WTC11 (cell line): Measurements from ENCODE around the gene MRPS22.

Experiments used
- NFYB ChIP-seq: sonication (generic); formaldehyde crosslinking; conservative IDR thresholded peaks from 2 replicates; pipeline ENCODE4 v1.8.0; 2022; ENCODE audit warnings: low read depth, missing genetic modification reagents
- ZNF263 ChIP-seq: sonication (generic); formaldehyde crosslinking; IDR thresholded peaks from 2 replicates; pipeline ENCODE4 v1.8.1; 2022; ENCODE audit warnings: low read depth, mild to moderate bottlenecking, moderate library complexity, missing genetic modification reagents
- TF ChIP-seq, protein P1 (sequence below): fragments of 200-600 bp; IDR thresholded peaks from 2 replicates; pipeline ENCODE4 v1.8.0; 2022; ENCODE audit warnings: antibody characterized with exemption
- TF ChIP-seq, protein P2 (sequence below): sonication (generic); formaldehyde crosslinking; IDR thresholded peaks from 2 replicates; pipeline ENCODE4 v1.8.1; 2023; ENCODE audit warnings: mild to moderate bottlenecking, missing genetic modification reagents
- TF ChIP-seq, protein P3 (sequence below): sonication (generic); formaldehyde crosslinking; IDR thresholded peaks from 2 replicates; pipeline ENCODE4 v1.8.1; 2022; ENCODE audit warnings: low read depth, missing genetic modification reagents, borderline replicate concordance

DNA sequence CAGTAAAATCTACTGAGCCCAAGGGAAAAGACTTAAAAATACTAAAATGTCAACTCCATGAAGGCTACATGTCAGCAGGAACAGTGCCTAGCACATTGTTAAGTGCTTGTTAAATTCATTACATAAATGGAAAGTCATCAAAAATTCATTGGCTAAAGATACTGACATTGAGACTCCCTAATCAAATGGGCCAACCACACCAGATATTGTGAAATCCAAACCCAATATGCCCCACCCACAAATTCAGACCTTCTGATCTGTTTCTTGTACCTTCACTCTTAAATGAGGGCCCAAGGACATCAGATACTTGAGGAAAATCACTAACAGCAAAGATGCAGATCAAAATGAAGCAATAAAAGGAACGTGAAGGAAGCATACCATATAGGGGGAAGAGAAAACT, 20.7 kb downstream of the MRPS22 start:
- TF ChIP-seq, protein P1, sequence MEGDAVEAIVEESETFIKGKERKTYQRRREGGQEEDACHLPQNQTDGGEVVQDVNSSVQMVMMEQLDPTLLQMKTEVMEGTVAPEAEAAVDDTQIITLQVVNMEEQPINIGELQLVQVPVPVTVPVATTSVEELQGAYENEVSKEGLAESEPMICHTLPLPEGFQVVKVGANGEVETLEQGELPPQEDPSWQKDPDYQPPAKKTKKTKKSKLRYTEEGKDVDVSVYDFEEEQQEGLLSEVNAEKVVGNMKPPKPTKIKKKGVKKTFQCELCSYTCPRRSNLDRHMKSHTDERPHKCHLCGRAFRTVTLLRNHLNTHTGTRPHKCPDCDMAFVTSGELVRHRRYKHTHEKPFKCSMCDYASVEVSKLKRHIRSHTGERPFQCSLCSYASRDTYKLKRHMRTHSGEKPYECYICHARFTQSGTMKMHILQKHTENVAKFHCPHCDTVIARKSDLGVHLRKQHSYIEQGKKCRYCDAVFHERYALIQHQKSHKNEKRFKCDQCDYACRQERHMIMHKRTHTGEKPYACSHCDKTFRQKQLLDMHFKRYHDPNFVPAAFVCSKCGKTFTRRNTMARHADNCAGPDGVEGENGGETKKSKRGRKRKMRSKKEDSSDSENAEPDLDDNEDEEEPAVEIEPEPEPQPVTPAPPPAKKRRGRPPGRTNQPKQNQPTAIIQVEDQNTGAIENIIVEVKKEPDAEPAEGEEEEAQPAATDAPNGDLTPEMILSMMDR: no peak
- TF ChIP-seq NFYB (no peak), ZNF263 (CRISPR knock-in tag) (no peak)
- TF ChIP-seq, protein P2, sequence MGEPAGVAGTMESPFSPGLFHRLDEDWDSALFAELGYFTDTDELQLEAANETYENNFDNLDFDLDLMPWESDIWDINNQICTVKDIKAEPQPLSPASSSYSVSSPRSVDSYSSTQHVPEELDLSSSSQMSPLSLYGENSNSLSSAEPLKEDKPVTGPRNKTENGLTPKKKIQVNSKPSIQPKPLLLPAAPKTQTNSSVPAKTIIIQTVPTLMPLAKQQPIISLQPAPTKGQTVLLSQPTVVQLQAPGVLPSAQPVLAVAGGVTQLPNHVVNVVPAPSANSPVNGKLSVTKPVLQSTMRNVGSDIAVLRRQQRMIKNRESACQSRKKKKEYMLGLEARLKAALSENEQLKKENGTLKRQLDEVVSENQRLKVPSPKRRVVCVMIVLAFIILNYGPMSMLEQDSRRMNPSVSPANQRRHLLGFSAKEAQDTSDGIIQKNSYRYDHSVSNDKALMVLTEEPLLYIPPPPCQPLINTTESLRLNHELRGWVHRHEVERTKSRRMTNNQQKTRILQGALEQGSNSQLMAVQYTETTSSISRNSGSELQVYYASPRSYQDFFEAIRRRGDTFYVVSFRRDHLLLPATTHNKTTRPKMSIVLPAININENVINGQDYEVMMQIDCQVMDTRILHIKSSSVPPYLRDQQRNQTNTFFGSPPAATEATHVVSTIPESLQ (CRISPR knock-in tag): no peak
- TF ChIP-seq, protein P3, sequence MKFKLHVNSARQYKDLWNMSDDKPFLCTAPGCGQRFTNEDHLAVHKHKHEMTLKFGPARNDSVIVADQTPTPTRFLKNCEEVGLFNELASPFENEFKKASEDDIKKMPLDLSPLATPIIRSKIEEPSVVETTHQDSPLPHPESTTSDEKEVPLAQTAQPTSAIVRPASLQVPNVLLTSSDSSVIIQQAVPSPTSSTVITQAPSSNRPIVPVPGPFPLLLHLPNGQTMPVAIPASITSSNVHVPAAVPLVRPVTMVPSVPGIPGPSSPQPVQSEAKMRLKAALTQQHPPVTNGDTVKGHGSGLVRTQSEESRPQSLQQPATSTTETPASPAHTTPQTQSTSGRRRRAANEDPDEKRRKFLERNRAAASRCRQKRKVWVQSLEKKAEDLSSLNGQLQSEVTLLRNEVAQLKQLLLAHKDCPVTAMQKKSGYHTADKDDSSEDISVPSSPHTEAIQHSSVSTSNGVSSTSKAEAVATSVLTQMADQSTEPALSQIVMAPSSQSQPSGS (CRISPR knock-in tag): no peak
